ENCODE measurements around the gene NHS.

Gene NHS

GRCh38 chrX:17689971-17690409 lies 315.0 kb downstream of the NHS start:
- peak; percentile 33 for DNase-seq

- peak; percentile 74 for DNase-seq
These were observed 317.8 kb downstream of the NHS start for GRCh38 chrX:17692709-17693346.

- DNase-seq: no peak
These were observed 322.2 kb downstream of the NHS start for GRCh38 chrX:17697191-17697590.

GRCh38 chrX:17700976-17701375 lies 326.0 kb downstream of the NHS start:
- no peak for DNase-seq

GRCh38 chrX:17703201-17703600 lies 328.2 kb downstream of the NHS start:
- no peak for DNase-seq

GRCh38 chrX:17705211-17705610 lies 330.2 kb downstream of the NHS start:
- DNase-seq: no peak

- DNase-seq: no peak
These were observed 331.7 kb downstream of the NHS start for GRCh38 chrX:17706676-17707075.

GRCh38 chrX:17707731-17708130 lies 332.7 kb downstream of the NHS start:
- no peak for DNase-seq

- DNase-seq: no peak
These were observed 335.9 kb downstream of the NHS start for GRCh38 chrX:17710871-17711301.

GRCh38 chrX:17713288-17713687 lies 338.3 kb downstream of the NHS start:
- DNase-seq: no peak

GRCh38 chrX:17718649-17719165 lies 343.7 kb downstream of the NHS start:
- DNase-seq: no peak

GRCh38 chrX:17719711-17720110 lies 344.7 kb downstream of the NHS start:
- no peak for DNase-seq

GRCh38 chrX:17721715-17722114 lies 346.7 kb downstream of the NHS start:
- DNase-seq: no peak

- no peak for DNase-seq
These were observed 350.2 kb downstream of the NHS start for GRCh38 chrX:17725181-17725580.

- DNase-seq: no peak
These were observed 357.3 kb downstream of the NHS start for GRCh38 chrX:17732138-17732783.

- DNase-seq: no peak
These were observed 360.4 kb downstream of the NHS start for GRCh38 chrX:17735406-17735805.

- DNase-seq: no peak
These were observed 361.5 kb downstream of the NHS start for GRCh38 chrX:17736478-17736855.

GRCh38 chrX:17736856-17737709 lies 362.1 kb downstream of the NHS start, which contains the start of gene SCML1:
Gene SCML1 (plus strand): TSS chrX:17737493. CDS start chrX:17744187, 6,694 bp downstream.
- peak; percentile 97 for DNase-seq

GRCh38 chrX:17737710-17737985 lies 362.6 kb downstream of the NHS start:
- DNase-seq: no peak

GRCh38 chrX:17737986-17738713 lies 363.1 kb downstream of the NHS start:
- DNase-seq: peak; percentile 44

GRCh38 chrX:17738737-17739535 lies 363.9 kb downstream of the NHS start:
- DNase-seq: no peak

Measured in NCI-H510A (cell line).